HCT116 (cell line): Measurements from ENCODE around the gene FSCN2. TPM values are rescaled to one million over a fixed set of nuclear protein-coding genes. Genes with fewer than 3 reads are reported as not detected.

Source experiments
- ATAC-seq: fragments of 200-7000 bp; cut with Tn5 transposase; 2 replicates; pipeline ENCODE4 v1.9.1; 2020; ENCODE audit warnings: mild to moderate bottlenecking, moderate library complexity
- BruUV-seq: library from RNA; stranded (reverse); fragments of 400-500 nt; replicated peaks from 2 replicates; lab custom pipeline; 2021; lab: Mats Ljungman, UMichigan
- CTCF ChIA-PET: fragments of 300-600 bp; sonication (Branson Sonifier 250); formaldehyde crosslinking; loops from one replicate; lab custom pipeline; 2021; ENCODE audit warnings: antibody characterized with exemption; lab: Charles Lee
- POLR2A ChIA-PET: fragments of 300-600, 350-600 bp; sonication (Branson Sonifier 250); formaldehyde crosslinking; loops from one replicate; lab custom pipeline; 2021; ENCODE audit warnings: antibody characterized with exemption; lab: Charles Lee
- RAD21 ChIA-PET, 2 experiments: fragments of 300-600 bp; sonication (Branson Sonifier 250); formaldehyde crosslinking; loops; one replicate each; lab custom pipeline; 2023; ENCODE audit warnings: low total read pairs in 2 of 2; ENCODE audit not compliant: uncharacterized antibody in 2 of 2, unreplicated experiment in 2 of 2, low non-redundant PET in 1 of 2; lab: Charles Lee
- DNase-seq: peaks from one replicate; pipeline ENCODE4 v3.0.0-alpha.2; 2010; ENCODE audit warnings: low read depth, low spot score
- H2AFZ ChIP-seq: fragments of 200-600 bp; shearing (Covaris generic), sonication (generic); 2 replicates; pipeline ENCODE4 v1.6.1; 2017; ENCODE audit warnings: low read depth, mixed run types, mixed read lengths, antibody characterized with exemption, low read length; ENCODE audit not compliant: poor library complexity, severe bottlenecking
- H3K27ac ChIP-seq: 2 replicates; pipeline ENCODE4 v1.5.1; 2012; ENCODE audit warnings: low read depth, low read length
- H3K27me3 ChIP-seq: fragments of 200-600 bp; sonication (generic); 2 replicates; pipeline ENCODE4 v1.6.1; 2016; ENCODE audit warnings: mixed run types, low read length, mixed read lengths; ENCODE audit not compliant: insufficient read depth
- H3K36me3 ChIP-seq, 2 experiments: fragments of 200-500 bp in 1 of 2; fragments of 200-600 bp in 1 of 2; sonication (Bioruptor generic) in 1 of 2; sonication (generic) in 1 of 2; 2 replicates each; pipeline versions ENCODE4 v1.5.1 to v1.6.1; 2014 to 2016; ENCODE audit warnings: low read length in 2 of 2, inconsistent platforms in 1 of 2, mixed read lengths in 1 of 2, mixed run types in 1 of 2; ENCODE audit not compliant: insufficient read depth in 2 of 2, control insufficient read depth in 1 of 2
- H3K4me1 ChIP-seq, 2 experiments: fragments of 200-600 bp in 1 of 2; sonication (generic) in 1 of 2; 2 replicates each; pipeline versions ENCODE4 v1.5.1 to v1.6.1; 2012 to 2017; ENCODE audit warnings: low read length in 2 of 2, inconsistent platforms in 1 of 2, mild to moderate bottlenecking in 1 of 2, mixed read lengths in 1 of 2, mixed run types in 1 of 2, moderate library complexity in 1 of 2; ENCODE audit not compliant: insufficient read depth in 2 of 2, control insufficient read depth in 1 of 2
- H3K4me2 ChIP-seq: fragments of 200-600 bp; sonication (generic); 2 replicates; pipeline ENCODE4 v1.6.1; 2017; ENCODE audit warnings: mixed run types, low read length, mixed read lengths
- H3K4me3 ChIP-seq, 2 experiments: fragments of 200-600 bp in 1 of 2; sonication (generic) in 1 of 2; replicated peaks in 1 of 2; 2 replicates each; pipeline ENCODE4 v1.5.1; 2011 to 2016; ENCODE audit warnings: low read length in 2 of 2, control low read depth in 1 of 2, low read depth in 1 of 2, mild to moderate bottlenecking in 1 of 2, mixed read lengths in 1 of 2, mixed run types in 1 of 2
- H3K79me2 ChIP-seq: fragments of 200-600 bp; sonication (generic); 2 replicates; pipeline ENCODE4 v1.6.1; 2017; ENCODE audit warnings: mild to moderate bottlenecking, mixed run types, low read length, moderate library complexity, mixed read lengths; ENCODE audit not compliant: insufficient read depth
- H3K9ac ChIP-seq: fragments of 200-600 bp; sonication (generic); 2 replicates; pipeline ENCODE4 v1.6.1; 2016; ENCODE audit warnings: low read length, mixed read lengths
- H3K9me2 ChIP-seq: fragments of 200-600 bp; sonication (generic), shearing (Covaris generic); 2 replicates; pipeline ENCODE4 v1.6.1; 2017; ENCODE audit warnings: mixed run types, mild to moderate bottlenecking, moderate library complexity; ENCODE audit not compliant: insufficient read depth
- H3K9me3 ChIP-seq, 2 experiments: fragments of 200-500 bp in 1 of 2; fragments of 200-600 bp in 1 of 2; sonication (Bioruptor generic) in 1 of 2; sonication (generic) in 1 of 2; 2 replicates each; pipeline ENCODE4 v1.6.1; 2014 to 2017; ENCODE audit warnings: low read length in 2 of 2, mixed read lengths in 2 of 2, inconsistent platforms in 1 of 2, low read depth in 1 of 2, mild to moderate bottlenecking in 1 of 2, mixed run types in 1 of 2, moderate library complexity in 1 of 2; ENCODE audit not compliant: control insufficient read depth in 1 of 2, insufficient read depth in 1 of 2
- H4K20me1 ChIP-seq: fragments of 200-600 bp; sonication (generic), shearing (Covaris generic); 2 replicates; pipeline ENCODE4 v1.6.1; 2017; ENCODE audit warnings: mixed run types, mild to moderate bottlenecking, moderate library complexity; ENCODE audit not compliant: insufficient read depth
- YY1 ChIP-seq: IDR thresholded peaks from 2 replicates; pipeline ENCODE4 v1.6.1; 2011; ENCODE audit warnings: low read length, low read depth, moderate library complexity, mild to moderate bottlenecking; ENCODE audit not compliant: insufficient replicate concordance; ENCODE audit errors: extremely low read depth
- ZBTB33 ChIP-seq: IDR thresholded peaks from 2 replicates; pipeline ENCODE4 v1.6.1; 2011; ENCODE audit warnings: mild to moderate bottlenecking, low read length, moderate library complexity; ENCODE audit not compliant: insufficient replicate concordance; ENCODE audit errors: extremely low read depth
- intact Hi-C: fragments of 100-400 bp; cut with micrococcal nuclease; formaldehyde crosslinking; loops from 2 replicates; pipeline ENCODE4 v1.10.0; 2022
- total RNA-seq: library from RNA; stranded (reverse); gene quantifications from one replicate; pipeline ENCODE4 v1.2.1, GENCODE V29; 2021; ENCODE audit not compliant: unreplicated experiment

FSCN2 gene
- total RNA-seq, 1 experiment from 2014 or later, result 10.1 TPM

DNA sequence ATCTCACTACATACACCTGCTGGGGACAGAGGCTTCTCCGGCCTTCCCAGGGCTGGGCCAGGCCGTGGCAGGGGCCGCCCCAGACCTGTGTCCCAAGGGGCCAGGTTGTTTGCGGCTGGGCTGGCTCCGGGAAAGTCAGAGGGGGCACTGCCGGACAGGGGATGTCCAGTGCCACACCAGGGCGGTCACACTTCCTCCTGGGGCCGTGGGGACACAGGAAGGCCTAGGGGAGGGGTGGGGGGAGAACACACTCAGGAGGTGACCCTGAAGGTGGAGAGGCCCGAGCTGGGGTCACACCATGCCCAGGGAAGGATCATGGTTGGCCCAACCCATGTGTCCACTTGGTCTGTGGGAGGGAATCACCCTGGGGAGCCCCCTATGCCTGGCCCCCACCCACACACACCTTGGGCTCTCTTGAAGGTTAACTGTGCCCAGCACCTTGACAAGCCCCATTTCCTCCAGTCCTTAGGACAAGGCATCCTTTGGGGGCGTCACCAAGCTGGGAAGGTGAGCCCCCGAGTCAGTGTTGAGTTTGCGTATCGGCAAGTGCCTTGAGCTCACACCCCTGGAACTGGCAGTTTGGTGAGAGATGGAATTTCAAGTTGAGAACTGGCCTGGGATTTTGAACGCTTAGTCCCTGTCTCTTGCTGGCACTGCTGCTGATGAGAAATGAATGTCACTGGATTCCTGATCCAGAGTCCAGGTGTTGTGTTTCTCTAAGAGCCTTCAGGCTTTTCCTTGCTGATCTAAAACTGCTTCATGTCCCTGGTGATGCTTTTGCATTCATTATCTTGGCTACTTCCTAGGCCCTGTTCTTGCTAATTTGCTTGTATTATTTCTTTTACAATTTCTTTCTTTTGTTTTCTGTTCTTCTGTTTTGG is 7.9 kb upstream of the FSCN2 start:
- Histone ChIP-seq H3K4me3 (peak overlapping the region; percentile 56 to 77), H4K20me1 (no peaks in the 10 kb centered on the region), H3K27me3 (no peaks in the 10 kb centered on the region), H3K4me1 (peaks cover 34 to 60% of the 10 kb centered on the region in 2 experiments), H3K4me2 (peak overlapping the region; percentile 100), H3K9me3 (no peaks in the 10 kb centered on the region), H3K27ac (peak overlapping the region; percentile 98), H2AFZ (no peak overlapping the region), H3K9me2 (no peaks in the 10 kb centered on the region), H3K79me2 (peaks cover 27% of the 10 kb centered on the region), H3K9ac (peak overlapping the region; percentile 94), H3K36me3 (no peaks in the 10 kb centered on the region)
- TF ChIP-seq ZBTB33 (no peak), YY1 (no peak)
- POLR2A ChIA-PET, result interaction anchor here (0.6 to 3.1 kb wide), 2 partner anchors 10 to 12 kb away, joined by 5 to 42 read pairs; no protein-coding TSS in a partner anchor
- ATAC-seq (peak; percentile 8), DNase-seq (no peak)
- CTCF ChIA-PET, result no interaction called here
- BruUV-seq, result no TSS peak
- RAD21 ChIA-PET, result no interaction called here
- intact Hi-C loops, result no loop called here
